ENCODE results near the gene MFSD12.

Gene MFSD12

DNA sequence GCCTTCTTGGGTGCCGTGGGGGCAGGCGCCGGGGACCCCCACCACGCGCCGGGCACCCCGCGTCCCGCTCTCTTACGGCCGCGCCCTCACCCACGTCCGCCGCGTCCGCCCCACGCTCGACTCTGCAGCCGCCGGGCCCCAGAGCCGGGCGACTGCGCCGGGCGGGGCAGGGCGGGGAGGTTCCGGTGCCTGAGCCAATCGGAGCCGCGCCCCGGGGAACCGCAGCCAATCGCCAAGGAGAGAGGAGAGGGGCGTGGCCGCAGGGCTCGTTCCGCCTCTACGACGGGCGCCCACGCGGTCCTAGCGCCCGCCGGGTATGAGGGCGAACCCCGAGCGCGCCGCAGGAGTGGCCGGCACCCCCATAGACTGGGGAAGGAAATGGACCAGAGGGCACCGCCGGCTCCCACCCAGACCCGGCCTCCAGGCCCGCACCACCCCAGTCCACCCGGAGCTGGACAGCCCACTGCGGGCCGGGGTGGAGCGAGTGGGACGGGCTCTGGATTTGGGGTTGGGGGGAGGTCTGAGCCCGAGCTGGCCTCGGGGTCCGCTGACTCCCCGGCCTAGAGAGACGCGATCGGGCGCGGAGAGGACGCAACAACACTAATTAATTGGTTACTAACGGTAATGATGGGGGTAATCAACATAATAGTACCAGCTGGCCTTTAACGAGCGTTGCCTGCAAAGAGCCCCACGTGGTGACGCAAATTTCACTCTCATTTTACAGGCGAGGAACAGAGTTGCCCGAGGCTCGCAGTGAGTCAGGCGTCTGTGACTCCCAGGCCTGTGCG, at the start of gene MFSD12:
MFSD12 (minus strand) TSS at position 126 of the 788 bp plus-strand sequence. CDS start 183 bp downstream, outside the sequence.
- TF ChIP-seq, protein P1, sequence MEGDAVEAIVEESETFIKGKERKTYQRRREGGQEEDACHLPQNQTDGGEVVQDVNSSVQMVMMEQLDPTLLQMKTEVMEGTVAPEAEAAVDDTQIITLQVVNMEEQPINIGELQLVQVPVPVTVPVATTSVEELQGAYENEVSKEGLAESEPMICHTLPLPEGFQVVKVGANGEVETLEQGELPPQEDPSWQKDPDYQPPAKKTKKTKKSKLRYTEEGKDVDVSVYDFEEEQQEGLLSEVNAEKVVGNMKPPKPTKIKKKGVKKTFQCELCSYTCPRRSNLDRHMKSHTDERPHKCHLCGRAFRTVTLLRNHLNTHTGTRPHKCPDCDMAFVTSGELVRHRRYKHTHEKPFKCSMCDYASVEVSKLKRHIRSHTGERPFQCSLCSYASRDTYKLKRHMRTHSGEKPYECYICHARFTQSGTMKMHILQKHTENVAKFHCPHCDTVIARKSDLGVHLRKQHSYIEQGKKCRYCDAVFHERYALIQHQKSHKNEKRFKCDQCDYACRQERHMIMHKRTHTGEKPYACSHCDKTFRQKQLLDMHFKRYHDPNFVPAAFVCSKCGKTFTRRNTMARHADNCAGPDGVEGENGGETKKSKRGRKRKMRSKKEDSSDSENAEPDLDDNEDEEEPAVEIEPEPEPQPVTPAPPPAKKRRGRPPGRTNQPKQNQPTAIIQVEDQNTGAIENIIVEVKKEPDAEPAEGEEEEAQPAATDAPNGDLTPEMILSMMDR (IDR thresholded peaks at IDR 0.05; ENCODE audit: low read depth, low read length): no peak
- DNase-seq (ENCODE audit: extremely low read depth, low read depth): peak; percentile 73

DNA sequence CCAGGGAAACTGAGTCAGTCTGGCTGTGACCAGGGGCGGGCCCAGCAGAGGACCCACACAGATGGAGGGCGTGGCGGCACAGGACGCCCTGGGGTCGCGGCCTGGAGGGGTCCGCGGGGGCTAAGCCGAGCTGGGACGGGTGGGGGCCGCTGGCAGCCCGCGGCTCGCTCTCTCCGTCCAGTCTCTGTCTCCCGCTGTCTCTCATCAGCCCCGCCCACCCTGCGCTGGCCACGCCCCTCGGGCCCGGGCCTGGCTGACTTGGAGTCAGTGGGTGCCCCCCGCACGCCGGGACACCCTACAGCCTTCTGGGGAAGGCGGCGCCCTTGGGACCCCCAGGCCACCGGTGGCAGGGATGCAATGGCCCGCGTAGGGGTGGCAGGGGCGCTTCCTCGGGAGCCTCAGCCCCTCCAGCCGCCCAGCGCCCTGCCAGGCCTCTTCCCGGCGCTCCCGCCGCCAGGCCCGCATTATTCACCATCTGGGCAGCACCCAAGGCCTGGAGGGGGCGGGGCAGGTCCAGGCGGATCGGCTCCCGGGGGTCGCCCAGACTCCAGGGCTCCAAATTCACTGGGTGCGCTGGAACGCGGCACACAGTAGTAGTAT, 49.4 kb upstream of the MFSD12 start, which contains the start of gene TBXA2R:
TBXA2R (minus strand) TSS at position 186 of the 600 bp plus-strand sequence. CDS start 6,241 bp downstream, outside the sequence.
- TF ChIP-seq, protein P1 (IDR thresholded peaks at IDR 0.05; ENCODE audit: low read depth, low read length): no peak
- no peak for DNase-seq (ENCODE audit: extremely low read depth, low read depth)

DNA sequence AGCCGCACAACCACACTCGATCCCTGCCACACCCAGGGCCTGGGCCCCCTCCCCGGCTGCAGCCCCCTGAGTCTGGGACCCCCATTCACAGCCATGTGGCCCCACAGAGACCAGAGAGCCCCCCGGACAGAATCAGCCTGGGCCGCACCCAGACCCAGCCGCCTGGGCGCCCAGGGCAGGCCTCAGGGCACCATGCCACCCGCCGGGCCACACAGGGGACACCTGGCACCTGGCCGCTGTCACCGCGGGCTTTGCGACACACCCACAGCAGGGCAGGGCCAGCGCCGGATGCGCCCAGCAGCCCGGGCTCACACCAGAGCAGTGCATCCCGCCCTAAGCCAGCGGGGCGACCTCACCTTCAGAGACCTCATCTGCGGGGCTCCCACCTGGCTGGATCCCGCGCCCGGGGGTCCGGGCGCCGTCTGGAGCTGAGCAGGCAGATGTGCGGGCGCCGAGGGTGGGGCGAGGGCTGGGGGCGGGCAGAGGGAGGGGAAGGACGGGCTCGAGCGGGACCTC, 48.8 kb upstream of the MFSD12 start:
- DNase-seq (ENCODE audit: extremely low read depth, low read depth): no peak

DNA sequence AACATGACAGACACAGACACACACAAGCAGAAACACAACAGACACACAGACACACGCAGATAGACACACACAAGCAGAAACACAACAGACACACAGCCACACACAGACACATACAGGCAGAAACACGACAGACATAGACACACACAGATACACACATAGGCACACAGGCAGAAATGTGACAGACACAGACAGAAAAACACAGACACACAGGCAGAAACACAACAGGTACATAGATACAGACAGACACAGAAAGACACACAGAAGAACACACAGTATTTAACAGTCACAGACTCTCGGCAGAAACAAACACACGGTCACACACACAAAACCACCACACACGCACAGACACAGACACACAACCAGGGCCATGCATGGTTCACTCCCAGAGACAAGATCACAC, 48.4 kb upstream of the MFSD12 start:
- TF ChIP-seq, protein P1 (IDR thresholded peaks at IDR 0.05; ENCODE audit: low read depth, low read length): no peak
- no peak for DNase-seq (ENCODE audit: extremely low read depth, low read depth)

More for the DNA sequence above, 48.8 kb upstream of the MFSD12 start:
- TF ChIP-seq, protein P1 (IDR thresholded peaks at IDR 0.05; ENCODE audit: low read depth, low read length): no peak

DNA sequence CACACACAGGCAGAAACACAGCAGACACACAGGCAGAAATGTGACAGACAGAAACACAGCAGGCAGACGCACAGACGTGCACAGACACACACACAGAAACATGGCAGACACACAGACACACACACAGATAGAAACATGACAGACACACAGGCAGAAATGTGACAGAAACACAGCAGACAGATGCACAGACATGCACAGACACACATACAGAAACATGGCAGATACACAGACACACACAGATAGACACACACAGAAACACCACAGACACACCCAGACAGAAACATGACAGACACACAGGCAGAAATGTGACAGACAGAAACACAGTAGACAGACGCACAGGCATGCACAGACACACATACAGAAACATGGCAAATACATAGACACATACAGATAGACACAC, 48.0 kb upstream of the MFSD12 start:
- DNase-seq (ENCODE audit: extremely low read depth, low read depth): no peak
- TF ChIP-seq, protein P1 (IDR thresholded peaks at IDR 0.05; ENCODE audit: low read depth, low read length): no peak

DNA sequence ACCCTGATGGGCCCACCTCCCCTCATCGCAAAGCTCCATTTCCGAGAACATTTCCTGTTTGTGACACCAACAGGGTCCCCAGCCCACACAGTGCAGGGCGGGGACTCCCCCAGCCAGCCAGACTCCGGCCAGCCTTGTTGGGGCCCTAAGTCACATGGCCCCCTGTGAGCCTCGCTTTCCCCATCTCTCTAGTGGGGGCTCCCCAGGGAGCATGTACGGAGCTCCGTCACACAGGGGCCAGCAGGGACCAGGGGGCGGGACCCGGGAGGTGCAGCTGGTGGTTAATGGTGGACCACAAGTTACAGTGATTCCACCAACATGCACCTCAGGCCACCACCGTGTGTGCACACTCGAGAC, 47.6 kb upstream of the MFSD12 start:
- no peak for DNase-seq (ENCODE audit: extremely low read depth, low read depth)
- TF ChIP-seq, protein P1 (IDR thresholded peaks at IDR 0.05; ENCODE audit: low read depth, low read length): no peak
